B cell (primary cell): ENCODE data around the gene BMERB1. TPM values are rescaled to one million over a fixed set of nuclear protein-coding genes. Genes with fewer than 3 reads are reported as not detected.
"Not testable (repeated sequence)": the region's sequence is repeated elsewhere in the genome, so short reads cannot be mapped to it uniquely, and the experiment has no call there.

Experiments used
- ATAC-seq: fragments of 200-7000 bp; cut with Tn5 transposase; one replicate; pipeline ENCODE4 v1.10.0; 2021; ENCODE audit warnings: low read depth, mild to moderate bottlenecking, moderate number of reproducible peaks, moderate library complexity
- CTCF ChIA-PET: fragments of 350-600 bp; sonication (Branson Sonifier 250); formaldehyde crosslinking; loops from one replicate; lab custom pipeline; 2021; ENCODE audit warnings: antibody characterized with exemption, inconsistent platforms; lab: Charles Lee
- POLR2A ChIA-PET: fragments of 350-600 bp; sonication (Branson Sonifier 250); formaldehyde crosslinking; loops from one replicate; lab custom pipeline; 2021; ENCODE audit warnings: antibody characterized with exemption; lab: Charles Lee
- DNase-seq: peaks from one replicate; pipeline ENCODE4 v3.0.0; 2013
- H2AFZ ChIP-seq: 2 replicates; pipeline ENCODE4 v1.6.1; 2012; ENCODE audit warnings: mild to moderate bottlenecking, low read depth, low read length; ENCODE audit not compliant: insufficient read depth, poor library complexity, severe bottlenecking
- H3K27ac ChIP-seq, 2 donors: 1 replicate in 1 of 2; 2 replicates in 1 of 2; pipeline ENCODE4 v1.5.1; 2012 to 2013; ENCODE audit warnings: low read length in 2 of 2, mild to moderate bottlenecking in 2 of 2, moderate library complexity in 1 of 2
- H3K27me3 ChIP-seq, 4 experiments: fragments of 200-600 bp in 1 of 4; sonication (generic) in 1 of 4; replicated peaks in 1 of 4; 1 replicate in 2 of 4; 2 replicates in 2 of 4; pipeline versions ENCODE4 v1.6.1 to v1.7.0; 2013 to 2016; ENCODE audit warnings: low read length in 3 of 4, mild to moderate bottlenecking in 2 of 4, mixed read lengths in 1 of 4, moderate library complexity in 1 of 4; ENCODE audit not compliant: insufficient read depth in 4 of 4, control insufficient read depth in 3 of 4; ENCODE audit errors: control extremely low read depth in 1 of 4
- H3K36me3 ChIP-seq, 2 experiments: replicated peaks in 1 of 2; 1 replicate in 1 of 2; 2 replicates in 1 of 2; pipeline versions ENCODE4 v1.6.1 to v1.7.1; 2013; ENCODE audit warnings: low read length in 1 of 2; ENCODE audit not compliant: insufficient read depth in 2 of 2, control insufficient read depth in 1 of 2; ENCODE audit errors: control extremely low read depth in 1 of 2, extremely low read depth in 1 of 2
- H3K4me1 ChIP-seq, 2 donors: fragments of 200-600 bp in 1 of 2; sonication (generic) in 1 of 2; 1 replicate in 1 of 2; 2 replicates in 1 of 2; pipeline versions ENCODE4 v1.5.1 to v1.6.1; 2013 to 2017; ENCODE audit warnings: low read length in 2 of 2; ENCODE audit not compliant: control insufficient read depth in 2 of 2, insufficient read depth in 2 of 2
- H3K4me2 ChIP-seq: replicated peaks from 2 replicates; pipeline ENCODE3; 2012; ENCODE audit warnings: mild to moderate bottlenecking, low read depth, low read length; ENCODE audit not compliant: poor library complexity, severe bottlenecking
- H3K4me3 ChIP-seq, 5 experiments: fragments of 200-600 bp in 1 of 5; sonication (generic) in 1 of 5; 1 replicate in 3 of 5; 2 replicates in 2 of 5; pipeline versions ENCODE4 v1.5.1 to v1.7.0; 2011 to 2016; ENCODE audit warnings: low read length in 4 of 5, mild to moderate bottlenecking in 4 of 5, low read depth in 2 of 5, control low read depth in 1 of 5, moderate library complexity in 1 of 5; ENCODE audit not compliant: insufficient read depth in 1 of 5; ENCODE audit errors: control extremely low read depth in 1 of 5, extremely low read depth in 1 of 5
- H3K79me2 ChIP-seq: fragments of 200-600 bp; sonication (generic); one replicate; pipeline ENCODE4 v1.6.0; 2016; ENCODE audit warnings: low read length; ENCODE audit not compliant: control insufficient read depth, insufficient read depth
- H3K9ac ChIP-seq: fragments of 200-600 bp; sonication (generic); 2 replicates; pipeline ENCODE4 v1.6.1; 2017; ENCODE audit warnings: mild to moderate bottlenecking, low read length, moderate library complexity
- H3K9me3 ChIP-seq, 3 donors: one replicate each; pipeline versions ENCODE4 v1.6.1 to v1.7.1; 2013; ENCODE audit warnings: low read length in 2 of 3; ENCODE audit not compliant: control insufficient read depth in 2 of 3, insufficient read depth in 1 of 3; ENCODE audit errors: control extremely low read depth in 1 of 3
- H4K20me1 ChIP-seq: 2 replicates; pipeline ENCODE4 v1.6.0; 2012; ENCODE audit warnings: mild to moderate bottlenecking, low read length; ENCODE audit not compliant: insufficient read depth, control insufficient read depth, poor library complexity, severe bottlenecking
- H3K27ac Mint-ChIP-seq: one replicate; pipeline ENCODE4 v1.8.0; 2021; ENCODE audit warnings: mixed read lengths
- H3K27me3 Mint-ChIP-seq: one replicate; pipeline ENCODE4 v1.8.0; 2021; ENCODE audit warnings: mixed read lengths
- H3K4me1 Mint-ChIP-seq: one replicate; pipeline ENCODE4 v1.8.0; 2021; ENCODE audit warnings: mixed read lengths
- H3K4me3 Mint-ChIP-seq: one replicate; pipeline ENCODE4 v1.8.0; 2021; ENCODE audit warnings: mixed read lengths
- H3K9me3 Mint-ChIP-seq: one replicate; pipeline ENCODE4 v1.8.0; 2022; ENCODE audit warnings: mixed read lengths; ENCODE audit not compliant: insufficient read depth
- EZH2 ChIP-seq: IDR thresholded peaks from 2 replicates; pipeline ENCODE4 v1.6.1; 2012; ENCODE audit warnings: borderline replicate concordance, low read depth, mild to moderate bottlenecking, moderate library complexity, low read length; ENCODE audit not compliant: insufficient read depth, poor library complexity, severe bottlenecking
- WGBS: methylation state at CpG from one replicate; pipeline ENCODE4 v1.1.5; 2013; ENCODE audit warnings: missing lambda C conversion rate; ENCODE audit not compliant: insufficient coverage; 5-methylcytosine and 5-hydroxymethylcytosine counted together
- intact Hi-C: fragments of 100-400 bp; cut with micrococcal nuclease; formaldehyde crosslinking; loops from one replicate; pipeline ENCODE4 v1.10.0; 2022
- polyA plus RNA-seq: library from polyadenylated mRNA; depleted of rRNA; stranded (reverse); fragments of >200 nt; gene quantifications from 2 replicates; pipeline ENCODE4 v1.2.3, GENCODE V29; 2012
- total RNA-seq, 2 donors: library from RNA; stranded (reverse); fragments of 120-200 nt in 1 of 2; gene quantifications; 1 replicate in 1 of 2; 2 replicates in 1 of 2; pipeline versions ENCODE4 v1.2.3 to v1.2.4, GENCODE V29; 2013 to 2022
- TF ChIP-seq, protein P1 (sequence below): fragments of 200-600 bp; IDR thresholded peaks from one replicate; pipeline ENCODE4 v1.8.0; 2022; ENCODE audit warnings: antibody characterized with exemption, mild to moderate bottlenecking

Gene BMERB1
- total and polyA plus RNA-seq, 2 donors (not counting 1 experiment from before 2014, with no cell fraction given), result 2.2 to 11.2 TPM

DNA sequence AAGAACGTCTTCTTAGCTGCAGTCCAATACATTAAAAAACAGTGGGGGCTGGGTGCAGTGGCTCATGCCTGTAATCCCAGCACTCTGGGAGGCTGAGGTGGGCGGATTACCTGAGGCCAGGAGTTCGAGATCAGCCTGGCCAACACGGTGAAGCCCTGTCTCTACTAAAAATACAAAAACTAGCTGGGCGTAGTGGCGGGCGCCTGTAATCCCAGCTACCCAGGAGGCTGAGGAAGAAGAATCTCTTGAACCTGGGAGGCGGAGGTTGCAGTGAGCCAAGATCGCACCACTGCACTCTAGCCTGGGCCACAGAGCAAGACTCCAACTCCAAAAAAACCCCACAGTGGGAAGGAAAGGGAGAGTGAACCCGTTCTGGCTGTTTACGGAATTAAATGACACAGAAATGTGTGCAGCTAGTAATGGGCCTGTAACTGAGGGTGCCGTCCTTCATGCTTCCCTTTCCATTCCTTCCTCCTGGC is 172.9 kb downstream of the BMERB1 start:
- H3K9me3 ChIP-seq, H3K4me1 Mint-ChIP-seq, POLR2A ChIA-PET, H3K27me3 Mint-ChIP-seq, H3K9ac ChIP-seq, H3K4me1 ChIP-seq, H3K9me3 Mint-ChIP-seq, H3K4me3 Mint-ChIP-seq, DNase-seq, H3K4me3 ChIP-seq, H3K27me3 ChIP-seq, ATAC-seq, intact Hi-C loops, H2AFZ ChIP-seq, H3K27ac Mint-ChIP-seq, H3K27ac ChIP-seq, H3K4me2 ChIP-seq: not testable (repeated sequence)
- CTCF ChIA-PET, result interaction anchor here (0.9 kb wide), 1 partner anchor 21 kb away, joined by 3 read pairs; no protein-coding TSS in a partner anchor
- 100% methylated on average over 1 of the region's 12 CpGs for WGBS
- peaks cover 47% of the 10 kb centered on the region for H3K79me2 ChIP-seq
- peaks cover 9 to 99% of the 10 kb centered on the region in 2 experiments for H3K36me3 ChIP-seq
- H4K20me1 ChIP-seq, result peaks cover 64% of the 10 kb centered on the region

DNA sequence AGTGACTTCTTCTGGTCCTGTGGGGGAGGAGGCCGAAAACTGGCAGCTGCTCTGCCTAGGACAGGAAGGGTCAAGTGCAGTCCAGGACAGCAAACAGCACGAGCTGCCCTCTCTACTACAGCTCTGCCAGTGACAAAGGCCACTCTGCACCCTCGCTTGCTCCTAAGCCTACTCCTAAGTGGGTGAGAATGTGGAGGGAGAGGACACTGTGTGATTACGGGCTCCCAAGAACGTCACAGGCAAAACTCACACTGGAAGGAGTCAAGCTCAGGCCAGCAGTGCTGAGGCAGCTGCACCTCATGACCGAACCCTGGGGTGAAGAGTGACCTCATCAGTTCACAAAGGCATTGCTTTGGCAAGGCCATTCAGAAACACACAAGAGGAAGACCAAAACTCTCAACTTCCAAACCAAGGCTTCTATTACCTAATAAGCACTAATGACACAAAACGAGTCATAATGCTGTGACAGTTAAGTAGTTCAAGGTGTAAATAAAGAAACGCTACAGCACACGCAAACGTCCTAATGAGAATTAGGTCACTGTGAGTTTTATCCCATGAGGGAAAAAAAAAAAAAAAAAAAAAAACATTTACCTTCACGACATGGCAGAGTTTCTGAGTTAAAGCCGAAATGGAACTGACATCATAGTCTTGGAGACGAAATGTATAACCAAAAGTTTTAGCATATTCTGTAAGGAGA is 173.5 kb downstream of the BMERB1 start:
- Mint-ChIP-seq H3K4me1 (no peaks in the 10 kb centered on the region), H3K9me3 (no peaks in the 10 kb centered on the region), H3K27ac (no peak overlapping the region), H3K27me3 (no peaks in the 10 kb centered on the region), H3K4me3 (no peak overlapping the region)
- no peak overlapping the region for H2AFZ ChIP-seq
- no peaks in the 10 kb centered on the region for H3K9me3 ChIP-seq
- no peak overlapping the region for H3K4me2 ChIP-seq
- H3K36me3 ChIP-seq, result peaks cover 12 to 99% of the 10 kb centered on the region in 2 experiments
- CTCF ChIA-PET, result interaction anchor here (0.7 to 2.8 kb wide), 5 partner anchors 10 to 97 kb away, joined by 3 to 14 read pairs (median 4); partner anchors contain the start of gene MARF1
- H3K27ac ChIP-seq, result no peak overlapping the region
- H3K79me2 ChIP-seq, result peaks cover 47% of the 10 kb centered on the region
- DNase-seq (no peak), ATAC-seq (no peak)
- intact Hi-C loops, result no loop called here
- H3K27me3 ChIP-seq, result no peaks in the 10 kb centered on the region
- no peak for TF ChIP-seq EZH2
- TF ChIP-seq, protein P1, sequence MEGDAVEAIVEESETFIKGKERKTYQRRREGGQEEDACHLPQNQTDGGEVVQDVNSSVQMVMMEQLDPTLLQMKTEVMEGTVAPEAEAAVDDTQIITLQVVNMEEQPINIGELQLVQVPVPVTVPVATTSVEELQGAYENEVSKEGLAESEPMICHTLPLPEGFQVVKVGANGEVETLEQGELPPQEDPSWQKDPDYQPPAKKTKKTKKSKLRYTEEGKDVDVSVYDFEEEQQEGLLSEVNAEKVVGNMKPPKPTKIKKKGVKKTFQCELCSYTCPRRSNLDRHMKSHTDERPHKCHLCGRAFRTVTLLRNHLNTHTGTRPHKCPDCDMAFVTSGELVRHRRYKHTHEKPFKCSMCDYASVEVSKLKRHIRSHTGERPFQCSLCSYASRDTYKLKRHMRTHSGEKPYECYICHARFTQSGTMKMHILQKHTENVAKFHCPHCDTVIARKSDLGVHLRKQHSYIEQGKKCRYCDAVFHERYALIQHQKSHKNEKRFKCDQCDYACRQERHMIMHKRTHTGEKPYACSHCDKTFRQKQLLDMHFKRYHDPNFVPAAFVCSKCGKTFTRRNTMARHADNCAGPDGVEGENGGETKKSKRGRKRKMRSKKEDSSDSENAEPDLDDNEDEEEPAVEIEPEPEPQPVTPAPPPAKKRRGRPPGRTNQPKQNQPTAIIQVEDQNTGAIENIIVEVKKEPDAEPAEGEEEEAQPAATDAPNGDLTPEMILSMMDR, result no peak
- 100% methylated on average over 7 of the region's 13 CpGs for WGBS
- no peak overlapping the region for H3K4me3 ChIP-seq
- H3K9ac ChIP-seq, result no peak overlapping the region
- POLR2A ChIA-PET, result no interaction called here
- H3K4me1 ChIP-seq, result no peaks in the 10 kb centered on the region
- H4K20me1 ChIP-seq, result peaks cover 63% of the 10 kb centered on the region
